GM18511 (cell line): ENCODE results near the gene KRT9.

Experiments
- ATAC-seq: cut with Tn5 transposase; IDR thresholded peaks from one replicate; pipeline ENCODE4 v1.9.1; 2021; ENCODE audit warnings: mild to moderate bottlenecking, moderate library complexity; ENCODE audit not compliant: unreplicated experiment

The KRT9 gene

DNA sequence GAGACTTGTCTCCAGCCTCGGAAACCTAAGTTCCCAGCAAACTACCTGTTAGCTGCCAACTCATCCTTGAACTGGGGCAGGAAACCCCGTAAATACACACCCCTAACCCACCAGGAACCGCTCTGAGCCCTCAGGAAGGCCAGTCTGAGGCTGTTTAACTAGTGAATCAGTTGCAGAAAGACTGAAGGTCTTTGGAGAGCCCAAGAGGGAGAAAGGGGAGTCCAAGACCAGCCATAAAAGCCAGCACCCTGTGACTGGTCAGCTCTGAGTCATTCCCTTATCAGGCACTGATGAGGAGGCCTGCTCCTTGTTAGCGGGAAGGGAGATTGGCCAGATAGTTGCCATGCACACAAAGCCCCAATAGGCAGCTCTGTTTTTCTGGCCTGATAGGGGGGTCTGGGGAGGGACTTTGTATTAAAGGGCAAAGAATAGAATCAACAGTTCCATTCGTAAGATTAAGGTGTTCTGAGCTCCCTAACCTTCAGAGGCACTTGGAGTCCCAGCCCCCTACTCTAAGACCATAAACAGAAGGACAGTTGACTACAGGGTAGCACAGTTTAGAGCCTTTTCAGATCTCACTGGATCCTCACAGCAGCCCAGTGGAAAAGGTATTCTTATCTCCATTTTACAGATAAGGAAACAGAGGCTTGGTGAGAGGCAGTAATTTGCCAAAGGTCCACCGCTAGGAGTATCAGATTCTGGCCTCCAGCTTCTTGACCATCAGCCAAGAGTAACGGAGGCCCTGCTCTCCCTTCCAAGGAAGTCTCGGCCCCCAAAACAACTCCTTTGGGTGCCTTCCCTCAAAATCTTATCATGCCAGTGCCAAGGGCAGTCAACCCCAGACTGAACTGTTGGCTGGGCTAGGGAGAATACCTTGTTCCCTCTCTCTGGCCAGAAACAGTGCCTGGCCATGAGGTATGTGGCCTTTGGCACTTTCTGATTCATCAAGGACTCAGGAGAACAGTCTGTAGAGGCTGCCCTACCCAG lies 41.5 kb downstream of the KRT9 start:
- no peak for ATAC-seq

DNA sequence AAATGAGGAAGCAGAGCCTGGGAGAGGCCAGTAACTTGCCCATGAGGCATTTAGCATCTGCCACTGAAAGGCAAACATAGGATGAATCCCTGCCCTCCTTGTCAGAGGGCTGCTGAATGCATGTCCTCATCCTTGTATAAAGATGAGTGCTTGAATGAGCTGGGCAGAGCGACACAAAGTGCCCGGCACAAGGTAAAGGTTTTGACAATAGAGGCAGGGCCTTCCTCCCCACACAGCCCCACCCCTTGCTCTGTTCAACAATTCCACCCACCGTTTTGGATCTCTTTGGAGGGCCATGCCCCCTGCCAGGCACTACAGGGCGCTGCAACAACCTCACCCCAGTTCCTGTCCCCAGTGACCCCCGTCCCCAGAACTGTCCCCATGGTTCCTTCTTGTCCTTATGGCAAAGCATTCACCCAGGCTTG lies 42.4 kb downstream of the KRT9 start:
- no peak for ATAC-seq

DNA sequence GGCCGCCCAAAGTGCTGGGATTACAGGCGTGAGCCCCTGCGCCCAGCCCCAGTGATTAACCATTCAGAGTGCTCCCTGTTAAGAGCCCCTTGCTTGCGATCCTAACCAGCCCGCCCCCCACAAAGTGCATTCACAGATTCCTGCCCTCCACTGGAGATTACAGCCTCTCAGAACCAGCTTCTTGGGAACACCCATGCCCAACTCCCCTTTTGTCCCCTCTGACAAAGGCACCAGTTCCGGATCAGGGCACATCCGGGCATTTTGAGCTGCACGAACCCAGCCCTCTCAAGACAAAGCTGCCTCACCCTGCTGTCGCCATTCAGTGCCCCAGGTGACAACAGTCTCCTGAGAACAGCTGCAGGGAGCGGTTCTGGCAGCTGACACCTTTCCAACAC lies 42.9 kb downstream of the KRT9 start:
- ATAC-seq: no peak

DNA sequence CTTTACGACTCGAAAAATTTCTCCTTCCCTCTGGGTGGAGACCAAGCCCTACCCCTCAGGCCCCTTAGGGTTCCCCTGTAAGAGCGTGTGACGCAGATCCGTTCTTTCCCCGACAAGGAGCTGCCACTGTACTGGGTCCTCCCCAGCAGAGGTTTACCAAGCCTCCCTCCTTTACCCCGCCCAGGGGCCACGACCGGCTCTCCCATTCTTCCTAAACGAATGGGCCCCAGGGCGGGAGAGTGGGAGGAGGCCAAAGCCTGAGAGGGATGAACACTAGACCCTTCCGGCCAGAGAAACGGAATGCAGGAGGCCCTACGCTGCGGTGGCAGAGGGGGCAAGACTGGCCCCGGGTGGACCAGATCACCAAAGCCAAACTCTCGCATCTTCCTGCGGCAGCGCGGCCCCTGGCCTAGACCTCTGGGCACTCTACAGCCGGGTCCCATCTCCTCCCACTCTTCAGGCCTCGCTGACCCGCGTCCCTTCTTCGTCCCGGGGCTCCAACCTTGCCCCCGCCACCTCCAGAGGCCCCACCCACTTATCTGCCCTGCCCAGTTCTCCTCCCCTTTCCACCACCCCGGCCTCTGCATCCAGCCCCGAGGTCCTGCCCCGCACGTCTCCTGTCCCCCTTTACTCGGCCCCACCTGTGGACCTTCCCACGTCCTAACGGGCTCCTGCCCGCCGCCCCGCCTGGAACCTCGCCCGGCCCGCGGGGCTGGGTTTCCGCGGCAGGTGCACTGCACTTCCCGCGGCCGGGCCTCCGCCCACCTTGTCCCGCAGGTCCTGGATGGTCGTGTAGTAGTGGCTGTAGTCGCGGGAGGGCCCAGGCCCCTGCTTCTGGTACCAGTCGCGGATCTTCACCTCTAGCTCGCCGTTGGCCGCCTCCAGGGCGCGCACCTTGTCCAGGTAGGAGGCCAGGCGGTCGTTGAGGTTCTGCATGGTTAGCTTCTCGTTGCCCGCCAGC lies 44.5 kb downstream of the KRT9 start:
- ATAC-seq: no peak

GRCh38 chr17:41524261-41524660 lies 47.6 kb downstream of the KRT9 start:
- ATAC-seq: no peak

GRCh38 chr17:41523787-41524186 lies 48.1 kb downstream of the KRT9 start:
- ATAC-seq: no peak

- no peak for ATAC-seq
Measured at GRCh38 chr17:41523225-41523593, 48.6 kb downstream of the KRT9 start.

DNA sequence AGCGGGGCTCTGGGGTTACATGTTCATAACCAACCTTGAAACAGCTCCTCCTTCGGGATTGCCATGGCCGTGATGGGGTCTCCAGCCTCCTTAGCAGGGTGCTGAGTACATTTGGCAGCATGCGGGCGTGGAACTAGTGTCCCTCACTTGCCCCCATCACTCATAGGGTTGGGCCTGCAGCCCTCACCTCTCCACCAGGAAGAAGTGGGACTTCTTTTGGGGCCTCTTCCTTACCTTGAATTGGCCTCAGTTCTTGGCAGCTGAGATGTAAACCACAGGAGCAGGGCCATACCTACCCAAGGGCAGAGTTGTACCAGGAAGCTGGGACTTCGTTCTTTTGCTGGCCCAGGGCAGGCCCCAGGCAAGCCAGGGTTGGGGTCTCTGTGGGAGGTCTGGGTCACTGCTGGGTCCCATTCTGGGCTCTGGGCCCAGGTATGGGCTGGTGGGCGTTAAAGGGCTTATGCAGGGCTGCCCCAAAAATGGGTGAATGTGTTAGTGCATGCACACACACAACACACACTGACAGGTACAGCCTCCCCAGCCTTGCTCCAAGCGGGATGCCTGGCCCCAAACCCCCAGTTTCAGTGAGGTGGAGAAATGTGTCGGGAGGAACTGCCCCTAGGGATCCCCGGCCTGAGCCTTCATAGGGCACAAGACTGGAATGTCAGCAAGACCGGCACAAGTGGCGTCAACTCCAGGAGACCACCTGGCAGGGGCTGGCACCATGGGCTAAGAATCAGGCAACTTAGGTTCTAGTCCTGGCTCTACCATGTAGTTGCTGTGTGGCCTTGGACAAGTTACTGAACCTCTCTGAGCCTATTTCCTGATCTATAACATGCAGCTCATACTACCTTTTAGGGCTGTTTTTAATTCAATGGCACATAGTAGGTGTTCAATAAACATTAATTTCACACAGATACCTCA lies 49.3 kb downstream of the KRT9 start:
- ATAC-seq: no peak

DNA sequence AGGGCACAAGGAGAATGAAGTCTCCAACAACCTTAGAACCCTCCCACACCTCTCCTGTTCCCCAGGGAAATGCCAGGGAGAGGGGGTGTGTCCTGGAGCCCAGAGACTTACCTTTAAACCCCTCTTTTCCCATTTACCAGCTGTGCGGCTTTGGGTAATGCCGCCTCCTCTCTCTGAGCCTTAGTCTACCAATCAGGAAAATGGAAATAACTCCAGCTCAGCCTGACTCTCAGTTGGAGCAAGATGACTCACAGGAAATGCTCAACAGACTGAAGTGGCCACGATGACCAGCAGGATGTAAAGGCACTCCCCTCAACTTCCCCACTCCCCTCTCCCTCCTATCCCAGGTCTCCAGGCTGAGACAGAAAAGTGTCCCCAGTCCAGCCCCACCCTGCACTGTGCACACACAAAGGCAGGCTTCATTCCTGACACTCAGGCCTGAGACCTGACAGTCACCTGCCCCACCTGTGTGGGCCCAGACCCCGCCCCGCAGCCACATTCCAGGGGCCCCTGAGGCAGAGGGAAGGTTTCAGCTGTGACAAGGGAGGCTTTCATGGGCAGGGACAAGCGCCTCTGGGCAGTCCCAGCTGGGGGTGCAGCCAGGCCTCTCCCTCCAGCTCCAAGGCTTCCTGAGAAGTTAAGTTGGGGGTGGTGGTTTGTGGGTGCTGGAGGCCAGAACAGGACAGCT lies 50.1 kb downstream of the KRT9 start:
- ATAC-seq: no peak

GRCh38 chr17:41520821-41521521 lies 50.9 kb downstream of the KRT9 start:
- no peak for ATAC-seq

DNA sequence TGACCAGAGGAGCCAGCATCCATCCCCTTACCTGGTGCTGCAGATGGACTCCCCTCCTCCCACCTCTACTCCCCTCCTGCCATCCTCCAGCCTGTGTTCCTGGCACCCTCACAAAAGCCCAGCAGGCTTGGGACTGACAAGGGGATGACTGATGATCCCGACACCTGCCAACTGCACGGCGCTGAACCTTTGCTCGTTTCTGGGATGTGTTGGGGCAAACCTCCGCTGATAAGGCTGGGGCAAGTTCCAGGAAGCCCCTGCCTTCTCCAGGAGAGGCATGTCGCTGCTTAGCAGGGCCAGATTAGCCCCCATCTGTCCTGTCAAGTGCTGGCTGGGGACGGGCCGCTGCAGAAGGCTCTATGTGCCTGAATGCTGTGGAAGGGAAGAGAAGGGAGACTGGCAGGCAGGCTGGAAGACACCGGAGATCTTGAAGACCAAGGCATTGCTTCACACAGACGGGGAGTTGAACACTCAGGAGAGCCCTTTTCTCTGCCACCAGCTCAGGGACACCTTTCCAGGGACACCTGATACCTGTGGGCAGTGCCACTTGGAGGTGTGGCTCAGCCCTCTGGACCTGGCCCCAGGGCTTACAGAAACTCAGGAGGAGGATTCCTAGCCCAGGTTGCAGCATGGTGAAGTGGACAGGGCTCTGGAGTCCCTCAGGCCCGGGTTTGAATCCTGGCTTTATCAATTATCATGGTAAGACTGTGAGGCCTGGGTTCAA lies 52.2 kb downstream of the KRT9 start:
- no peak for ATAC-seq

GRCh38 chr17:41518789-41519449 lies 52.9 kb downstream of the KRT9 start, which contains the start of gene KRT15:
Gene KRT15 (minus strand): TSS chr17:41518890. CDS start chr17:41518827, 63 bp downstream.
- ATAC-seq: no peak

- ATAC-seq: no peak
Measured at GRCh38 chr17:41518031-41518430, 53.8 kb downstream of the KRT9 start.

- ATAC-seq: no peak
Measured at GRCh38 chr17:41516830-41517283, 55.0 kb downstream of the KRT9 start.

- no peak for ATAC-seq
Measured at GRCh38 chr17:41516147-41516829, 55.6 kb downstream of the KRT9 start.
